ENCODE measurements around the gene LRTM2. TPM values are rescaled to one million over a fixed set of nuclear protein-coding genes. Genes with fewer than 3 reads are reported as not detected.

Gene LRTM2
- total RNA-seq, 1 donor = not detected

DNA sequence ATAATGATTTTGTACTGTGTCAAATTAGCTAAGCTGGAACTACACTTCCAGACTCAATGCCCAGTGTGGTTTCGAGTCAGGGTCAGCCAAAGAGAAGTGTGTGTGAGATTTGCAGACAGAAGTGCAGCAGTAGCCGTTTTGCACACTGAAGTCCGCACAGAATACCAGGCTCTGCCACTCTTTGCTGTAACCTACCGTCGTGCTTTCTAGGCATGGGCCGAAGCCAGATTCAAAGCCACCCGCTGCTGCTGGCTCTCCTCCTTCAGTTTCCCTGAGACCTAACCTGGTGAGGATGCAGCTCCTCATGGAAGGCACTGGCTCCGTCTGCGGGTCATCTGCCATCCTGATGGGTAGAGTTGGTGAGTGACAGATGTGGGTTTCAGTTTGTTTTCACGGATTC, 48.8 kb downstream of the LRTM2 start:
- Histone ChIP-seq H3K27me3 (ENCODE audit: insufficient read depth, low read length) (peaks cover 55% of the 10 kb centered on the region), H2AFZ (ENCODE audit: low read length) (no peak overlapping the region), H3K4me3 (ENCODE audit: insufficient read depth, low read length) (no peak overlapping the region), H3K4me1 (ENCODE audit: insufficient read depth, low read length) (no peaks in the 10 kb centered on the region), H3K9me3 (ENCODE audit: low read depth, low read length) (no peaks in the 10 kb centered on the region), H3K4me2 (ENCODE audit: insufficient read depth, low read length) (no peak overlapping the region), H3K27ac (ENCODE audit: low read depth, low read length) (no peak overlapping the region), H3K36me3 (ENCODE audit: insufficient read depth, low read length) (no peaks in the 10 kb centered on the region), H4K20me1 (ENCODE audit: insufficient read depth, low read length) (no peaks in the 10 kb centered on the region), H3K79me2 (ENCODE audit: insufficient read depth, low read length) (no peaks in the 10 kb centered on the region)
- TF ChIP-seq, protein P1, sequence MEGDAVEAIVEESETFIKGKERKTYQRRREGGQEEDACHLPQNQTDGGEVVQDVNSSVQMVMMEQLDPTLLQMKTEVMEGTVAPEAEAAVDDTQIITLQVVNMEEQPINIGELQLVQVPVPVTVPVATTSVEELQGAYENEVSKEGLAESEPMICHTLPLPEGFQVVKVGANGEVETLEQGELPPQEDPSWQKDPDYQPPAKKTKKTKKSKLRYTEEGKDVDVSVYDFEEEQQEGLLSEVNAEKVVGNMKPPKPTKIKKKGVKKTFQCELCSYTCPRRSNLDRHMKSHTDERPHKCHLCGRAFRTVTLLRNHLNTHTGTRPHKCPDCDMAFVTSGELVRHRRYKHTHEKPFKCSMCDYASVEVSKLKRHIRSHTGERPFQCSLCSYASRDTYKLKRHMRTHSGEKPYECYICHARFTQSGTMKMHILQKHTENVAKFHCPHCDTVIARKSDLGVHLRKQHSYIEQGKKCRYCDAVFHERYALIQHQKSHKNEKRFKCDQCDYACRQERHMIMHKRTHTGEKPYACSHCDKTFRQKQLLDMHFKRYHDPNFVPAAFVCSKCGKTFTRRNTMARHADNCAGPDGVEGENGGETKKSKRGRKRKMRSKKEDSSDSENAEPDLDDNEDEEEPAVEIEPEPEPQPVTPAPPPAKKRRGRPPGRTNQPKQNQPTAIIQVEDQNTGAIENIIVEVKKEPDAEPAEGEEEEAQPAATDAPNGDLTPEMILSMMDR (IDR thresholded peaks at IDR 0.05; ENCODE audit: extremely low read depth, low read depth, low read length) = no peak
- no peak for DNase-seq (ENCODE audit: insufficient read length, low spot score, missing footprints)

DNA sequence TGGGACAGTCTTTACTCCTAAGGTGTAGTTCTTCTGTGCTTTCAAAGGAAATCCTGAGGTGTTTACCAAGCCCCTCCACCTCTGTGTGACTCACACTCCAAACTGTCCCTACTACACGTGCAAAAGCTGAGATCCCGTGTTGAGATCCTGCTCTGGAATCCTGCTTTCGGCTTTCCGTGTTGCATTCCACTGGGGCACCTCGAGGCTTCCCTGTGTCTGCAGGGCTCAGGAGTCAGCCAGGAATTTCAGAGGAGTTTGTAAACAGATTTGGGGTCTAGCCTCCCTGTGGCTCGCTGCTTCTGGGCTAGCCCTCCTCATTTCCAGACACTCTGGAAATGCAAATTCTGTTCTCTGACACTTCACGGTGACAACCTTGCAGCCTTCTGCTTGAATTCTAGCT, 49.7 kb downstream of the LRTM2 start:
- Histone ChIP-seq H3K79me2 (ENCODE audit: insufficient read depth, low read length) (no peaks in the 10 kb centered on the region), H3K27ac (ENCODE audit: low read depth, low read length) (no peak overlapping the region), H3K4me2 (ENCODE audit: insufficient read depth, low read length) (no peak overlapping the region), H3K36me3 (ENCODE audit: insufficient read depth, low read length) (no peaks in the 10 kb centered on the region), H4K20me1 (ENCODE audit: insufficient read depth, low read length) (no peaks in the 10 kb centered on the region), H3K4me1 (ENCODE audit: insufficient read depth, low read length) (no peaks in the 10 kb centered on the region), H3K27me3 (ENCODE audit: insufficient read depth, low read length) (peaks cover 60% of the 10 kb centered on the region), H2AFZ (ENCODE audit: low read length) (no peak overlapping the region), H3K4me3 (ENCODE audit: insufficient read depth, low read length) (no peak overlapping the region), H3K9me3 (ENCODE audit: low read depth, low read length) (no peaks in the 10 kb centered on the region)
- DNase-seq (ENCODE audit: insufficient read length, low spot score, missing footprints) = no peak
- TF ChIP-seq, protein P1 (IDR thresholded peaks at IDR 0.05; ENCODE audit: extremely low read depth, low read depth, low read length) = no peak

DNA sequence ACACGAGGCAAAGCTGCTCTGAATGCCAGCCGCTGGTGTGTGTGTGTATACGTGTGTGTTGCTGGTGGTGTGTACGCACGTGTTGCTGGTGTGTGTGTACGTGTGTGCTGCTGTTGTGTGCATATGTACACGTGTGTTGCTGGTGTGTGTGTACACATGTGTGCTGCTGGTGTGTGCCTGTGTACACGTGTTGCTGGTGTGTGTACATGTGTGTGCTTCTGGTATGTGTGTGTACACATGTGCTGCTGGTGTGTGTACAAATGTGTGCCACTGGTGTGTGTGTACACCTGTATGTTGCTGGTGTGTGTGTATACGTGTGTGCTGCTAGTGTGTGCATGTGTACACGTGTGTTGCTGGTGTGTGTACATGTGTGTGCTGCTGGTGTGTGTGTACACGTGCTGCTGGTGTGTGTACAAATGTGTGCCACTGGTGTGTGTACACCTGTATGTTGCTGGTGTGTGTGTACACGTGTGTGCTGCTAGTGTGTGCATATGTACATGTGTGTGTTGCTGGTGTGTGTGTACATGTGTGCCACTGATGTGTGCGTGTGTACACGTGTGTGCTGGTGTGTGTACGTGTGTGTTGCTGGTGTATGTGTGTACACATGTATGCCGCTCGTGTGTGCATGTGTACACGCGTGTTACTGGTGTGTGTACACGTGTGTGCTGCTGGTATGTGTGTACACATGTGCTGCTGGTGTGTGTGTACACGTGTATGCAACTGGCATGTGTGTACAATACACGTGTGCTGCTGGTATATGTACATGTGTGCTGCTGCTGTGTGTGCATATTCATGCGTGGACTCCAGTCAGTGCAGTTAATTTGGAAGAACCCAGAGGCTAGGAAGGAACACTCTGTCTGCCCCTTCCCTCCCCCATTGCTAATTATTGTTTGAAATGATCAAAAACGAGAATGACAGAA, 50.9 kb downstream of the LRTM2 start:
- H3K4me3 ChIP-seq (ENCODE audit: insufficient read depth, low read length) = no peak overlapping the region
- H3K36me3 ChIP-seq (ENCODE audit: insufficient read depth, low read length) = no peaks in the 10 kb centered on the region
- H3K79me2 ChIP-seq (ENCODE audit: insufficient read depth, low read length) = no peaks in the 10 kb centered on the region
- DNase-seq (ENCODE audit: insufficient read length, low spot score, missing footprints) = no peak
- H2AFZ ChIP-seq (ENCODE audit: low read length) = no peak overlapping the region
- peaks cover 69% of the 10 kb centered on the region for H3K27me3 ChIP-seq (ENCODE audit: insufficient read depth, low read length)
- no peaks in the 10 kb centered on the region for H3K9me3 ChIP-seq (ENCODE audit: low read depth, low read length)
- no peak overlapping the region for H3K27ac ChIP-seq (ENCODE audit: low read depth, low read length)
- H4K20me1 ChIP-seq (ENCODE audit: insufficient read depth, low read length) = no peaks in the 10 kb centered on the region
- no peaks in the 10 kb centered on the region for H3K4me1 ChIP-seq (ENCODE audit: insufficient read depth, low read length)
- H3K4me2 ChIP-seq (ENCODE audit: insufficient read depth, low read length) = no peak overlapping the region
- TF ChIP-seq, protein P1 (IDR thresholded peaks at IDR 0.05; ENCODE audit: extremely low read depth, low read depth, low read length) = no peak

DNA sequence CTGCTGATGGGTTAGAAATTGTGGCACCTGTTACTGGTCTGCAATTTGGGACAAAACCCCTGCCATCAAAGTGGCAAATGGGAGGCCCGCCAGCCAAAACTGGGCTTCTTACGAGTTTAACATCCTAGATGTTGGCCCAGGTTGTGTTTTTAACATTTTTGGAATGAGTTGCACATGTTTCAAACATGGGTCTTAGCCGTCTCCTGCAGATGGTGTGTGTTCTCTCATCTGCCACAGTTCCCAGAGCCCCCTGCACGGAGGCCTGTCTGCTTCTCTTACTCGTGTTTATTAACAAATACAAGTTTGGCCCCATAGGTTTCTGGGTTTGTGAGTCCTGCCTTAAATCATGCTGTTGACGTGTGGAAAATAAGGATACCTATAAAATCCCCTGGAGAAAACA, 51.6 kb downstream of the LRTM2 start:
- TF ChIP-seq, protein P1 (IDR thresholded peaks at IDR 0.05; ENCODE audit: extremely low read depth, low read depth, low read length) = no peak
- Histone ChIP-seq H3K27ac (ENCODE audit: low read depth, low read length) (no peak overlapping the region), H2AFZ (ENCODE audit: low read length) (no peak overlapping the region), H3K79me2 (ENCODE audit: insufficient read depth, low read length) (no peaks in the 10 kb centered on the region), H4K20me1 (ENCODE audit: insufficient read depth, low read length) (no peaks in the 10 kb centered on the region), H3K36me3 (ENCODE audit: insufficient read depth, low read length) (no peaks in the 10 kb centered on the region), H3K9me3 (ENCODE audit: low read depth, low read length) (no peaks in the 10 kb centered on the region), H3K4me1 (ENCODE audit: insufficient read depth, low read length) (no peaks in the 10 kb centered on the region), H3K4me3 (ENCODE audit: insufficient read depth, low read length) (no peak overlapping the region), H3K27me3 (ENCODE audit: insufficient read depth, low read length) (peaks cover 71% of the 10 kb centered on the region), H3K4me2 (ENCODE audit: insufficient read depth, low read length) (no peak overlapping the region)
- no peak for DNase-seq (ENCODE audit: insufficient read length, low spot score, missing footprints)

Data from osteoblast (primary cell).